Astrocyte of the cerebellum (primary cell): Measurements from ENCODE around the gene STEAP3.

Experiments
- DNase-seq: peaks from one replicate; pipeline ENCODE4 v3.0.0-alpha.2; 2011; ENCODE audit warnings: low read depth
- H3K4me3 ChIP-seq: 2 replicates; pipeline ENCODE4 v1.5.1; 2011; ENCODE audit warnings: mild to moderate bottlenecking, low read depth, low read length, moderate library complexity
- in situ Hi-C: cut with HindIII; loops from 2 replicates; pipeline ENCODE4 v1.10.0; 2017; ENCODE audit warnings: low sequenced_read_pairs
- TF ChIP-seq, protein P1 (sequence below): IDR thresholded peaks from 2 replicates; pipeline ENCODE4 v1.5.1; 2012; ENCODE audit warnings: low read length, low read depth, moderate library complexity, mild to moderate bottlenecking; ENCODE audit errors: missing control alignments

Gene STEAP3

DNA sequence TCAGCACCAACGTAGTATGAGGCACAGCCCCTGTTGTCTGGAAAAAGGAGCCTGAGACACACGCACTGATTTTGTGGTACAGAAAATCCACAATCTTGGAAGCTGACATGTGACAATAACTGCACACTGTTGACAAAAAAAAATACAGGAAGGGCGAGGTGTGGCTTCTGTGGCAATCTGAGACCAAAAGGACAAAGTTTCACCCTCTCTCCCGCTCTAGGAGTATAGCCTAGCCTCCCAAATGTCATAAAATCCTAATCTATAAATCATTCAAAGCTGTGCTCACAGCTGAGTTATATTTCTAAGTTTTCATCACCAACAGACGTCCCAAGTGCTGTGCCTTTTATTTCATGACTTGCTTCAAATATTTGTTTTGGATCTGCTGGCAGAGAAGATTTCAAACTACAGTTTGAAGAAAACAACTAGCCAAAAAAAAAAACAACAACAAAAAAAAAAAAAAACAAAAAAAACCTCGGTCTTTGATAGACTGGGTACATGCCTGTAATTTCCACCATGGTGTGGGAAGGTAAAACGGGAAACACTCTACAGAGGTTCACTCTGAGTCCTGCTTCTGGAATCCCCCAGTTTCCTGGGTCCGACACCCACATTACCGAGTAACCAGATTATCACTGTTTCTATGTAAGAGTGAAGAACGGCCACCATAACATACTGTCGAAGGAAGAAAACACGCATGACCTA is 82.0 kb downstream of the STEAP3 start:
- no peak for DNase-seq
- in situ Hi-C loops: no loop called here
- TF ChIP-seq, protein P1, sequence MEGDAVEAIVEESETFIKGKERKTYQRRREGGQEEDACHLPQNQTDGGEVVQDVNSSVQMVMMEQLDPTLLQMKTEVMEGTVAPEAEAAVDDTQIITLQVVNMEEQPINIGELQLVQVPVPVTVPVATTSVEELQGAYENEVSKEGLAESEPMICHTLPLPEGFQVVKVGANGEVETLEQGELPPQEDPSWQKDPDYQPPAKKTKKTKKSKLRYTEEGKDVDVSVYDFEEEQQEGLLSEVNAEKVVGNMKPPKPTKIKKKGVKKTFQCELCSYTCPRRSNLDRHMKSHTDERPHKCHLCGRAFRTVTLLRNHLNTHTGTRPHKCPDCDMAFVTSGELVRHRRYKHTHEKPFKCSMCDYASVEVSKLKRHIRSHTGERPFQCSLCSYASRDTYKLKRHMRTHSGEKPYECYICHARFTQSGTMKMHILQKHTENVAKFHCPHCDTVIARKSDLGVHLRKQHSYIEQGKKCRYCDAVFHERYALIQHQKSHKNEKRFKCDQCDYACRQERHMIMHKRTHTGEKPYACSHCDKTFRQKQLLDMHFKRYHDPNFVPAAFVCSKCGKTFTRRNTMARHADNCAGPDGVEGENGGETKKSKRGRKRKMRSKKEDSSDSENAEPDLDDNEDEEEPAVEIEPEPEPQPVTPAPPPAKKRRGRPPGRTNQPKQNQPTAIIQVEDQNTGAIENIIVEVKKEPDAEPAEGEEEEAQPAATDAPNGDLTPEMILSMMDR: no peak
- H3K4me3 ChIP-seq: no peak overlapping the region

- DNase-seq: no peak
- no peak overlapping the region for H3K4me3 ChIP-seq
- in situ Hi-C loops: no loop called here
- TF ChIP-seq, protein P1: no peak
These were observed 82.6 kb downstream of the STEAP3 start for GRCh38 chr2:119306196-119306590.

GRCh38 chr2:119307419-119308140 is 83.9 kb downstream of the STEAP3 start:
- in situ Hi-C loops: no loop called here
- no peak for DNase-seq
- TF ChIP-seq, protein P1: no peak
- no peak overlapping the region for H3K4me3 ChIP-seq

DNA sequence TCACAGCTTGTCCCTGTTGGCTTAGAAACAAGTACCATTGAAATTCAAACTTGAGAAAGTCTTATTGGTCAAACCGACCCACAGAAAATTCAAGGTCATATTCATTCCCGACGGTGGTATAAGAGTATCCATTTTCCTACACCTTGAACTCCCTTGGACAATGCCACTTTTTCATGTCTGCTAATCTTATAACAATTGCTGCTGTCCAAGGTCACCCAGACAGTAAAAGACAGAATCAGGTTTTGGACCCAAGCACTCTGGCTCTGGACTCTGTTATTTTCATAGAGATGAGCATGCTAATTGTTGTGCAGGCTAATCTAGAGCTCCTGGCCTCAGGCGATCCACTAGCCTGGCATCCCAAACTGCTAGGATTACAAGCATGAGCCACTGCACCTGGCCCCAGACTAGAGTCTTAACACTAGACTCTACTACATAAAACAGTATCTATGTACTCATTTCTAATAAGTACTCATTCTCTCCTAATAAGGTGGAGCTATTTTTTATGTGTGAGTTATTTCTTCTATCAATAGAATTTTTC is 85.2 kb downstream of the STEAP3 start:
- no peak for DNase-seq
- TF ChIP-seq, protein P1: no peak
- in situ Hi-C loops: no loop called here
- H3K4me3 ChIP-seq: no peak overlapping the region

GRCh38 chr2:119311371-119311770 is 87.7 kb downstream of the STEAP3 start:
- TF ChIP-seq, protein P1: no peak
- no peak overlapping the region for H3K4me3 ChIP-seq
- DNase-seq: no peak
- in situ Hi-C loops: no loop called here

DNA sequence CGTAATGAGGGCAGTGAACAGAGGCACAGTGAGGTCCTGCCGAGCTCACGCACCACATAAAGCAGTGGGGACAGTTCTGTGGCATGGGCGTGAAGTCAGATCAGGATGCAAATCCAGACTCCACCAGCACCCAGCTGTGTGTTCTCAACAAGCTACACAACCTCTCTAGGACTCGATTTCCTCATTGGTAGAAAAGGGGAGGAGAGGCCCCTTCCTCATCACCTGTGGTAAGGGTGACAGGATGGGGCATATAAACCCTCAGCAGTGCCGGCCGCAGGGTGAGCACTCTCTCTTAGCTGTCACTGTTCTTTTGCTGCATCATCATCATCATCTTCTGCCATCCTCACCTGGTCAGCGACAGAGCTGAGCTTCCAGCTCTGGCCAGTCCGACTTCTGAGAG is 88.2 kb downstream of the STEAP3 start:
- H3K4me3 ChIP-seq: no peak overlapping the region
- DNase-seq: no peak
- in situ Hi-C loops: no loop called here
- TF ChIP-seq, protein P1: no peak
